ENCODE results near the gene ARPC1B.
A peak's percentile ranks its signal among the peaks of the same experiment; 100 is the strongest.

The ARPC1B gene

GRCh38 chr7:99402854-99403253, 28.3 kb downstream of the ARPC1B start:
- Mint-ChIP-seq H3K36me3 (ENCODE audit: low read depth) (peaks cover 55% of the 10 kb centered on the region), H3K27ac (no peak overlapping the region), H3K4me1 (peaks cover 24% of the 10 kb centered on the region), H3K4me3 (no peak overlapping the region), H3K27me3 (ENCODE audit: low read depth) (no peaks in the 10 kb centered on the region), H3K9me3 (no peaks in the 10 kb centered on the region)
- TF ChIP-seq CTCF (IDR thresholded peaks at IDR 0.05; ENCODE audit: unreplicated experiment in 3 of 3) = no peak

- peaks cover 23% of the 10 kb centered on the region for H3K4me1 Mint-ChIP-seq
- H3K36me3 Mint-ChIP-seq (ENCODE audit: low read depth) = peaks cover 47% of the 10 kb centered on the region
- H3K4me3 Mint-ChIP-seq = no peak overlapping the region
- no peak overlapping the region for H3K27ac Mint-ChIP-seq
- no peaks in the 10 kb centered on the region for H3K9me3 Mint-ChIP-seq
- H3K27me3 Mint-ChIP-seq (ENCODE audit: low read depth) = no peaks in the 10 kb centered on the region
- TF ChIP-seq CTCF (IDR thresholded peaks at IDR 0.05; ENCODE audit: unreplicated experiment in 3 of 3) = no peak
Observed at GRCh38 chr7:99403764-99404163, 29.2 kb downstream of the ARPC1B start.

- Mint-ChIP-seq H3K4me3 (peak overlapping the region; percentile 15 to 81 (median 70)), H3K4me1 (peaks cover 26% of the 10 kb centered on the region), H3K36me3 (ENCODE audit: low read depth) (peaks cover 45% of the 10 kb centered on the region), H3K27me3 (ENCODE audit: low read depth) (no peaks in the 10 kb centered on the region), H3K27ac (peak overlapping the region in 1 of 3 experiments; percentile 13), H3K9me3 (no peaks in the 10 kb centered on the region)
- no peak for TF ChIP-seq CTCF (IDR thresholded peaks at IDR 0.05; ENCODE audit: unreplicated experiment in 3 of 3)
Observed at GRCh38 chr7:99404235-99404976, 29.9 kb downstream of the ARPC1B start.

GRCh38 chr7:99404977-99405320, 30.4 kb downstream of the ARPC1B start:
- peak overlapping the region in 1 of 3 experiments; percentile 53 for H3K4me3 Mint-ChIP-seq
- no peaks in the 10 kb centered on the region for H3K9me3 Mint-ChIP-seq
- no peak for TF ChIP-seq CTCF (IDR thresholded peaks at IDR 0.05; ENCODE audit: unreplicated experiment in 3 of 3)
- H3K4me1 Mint-ChIP-seq = peaks cover 26% of the 10 kb centered on the region
- H3K27ac Mint-ChIP-seq = no peak overlapping the region
- peaks cover 41% of the 10 kb centered on the region for H3K36me3 Mint-ChIP-seq (ENCODE audit: low read depth)
- H3K27me3 Mint-ChIP-seq (ENCODE audit: low read depth) = no peaks in the 10 kb centered on the region

GRCh38 chr7:99406557-99406956, 32.0 kb downstream of the ARPC1B start:
- no peak for TF ChIP-seq CTCF (IDR thresholded peaks at IDR 0.05; ENCODE audit: unreplicated experiment in 3 of 3)
- H3K36me3 Mint-ChIP-seq (ENCODE audit: low read depth) = peaks cover 36% of the 10 kb centered on the region
- peaks cover 32% of the 10 kb centered on the region for H3K4me1 Mint-ChIP-seq
- H3K27ac Mint-ChIP-seq = peak overlapping the region in 1 of 3 experiments; percentile 98
- no peaks in the 10 kb centered on the region for H3K27me3 Mint-ChIP-seq (ENCODE audit: low read depth)
- no peaks in the 10 kb centered on the region for H3K9me3 Mint-ChIP-seq
- peak overlapping the region; percentile 95 to 99 (median 99) for H3K4me3 Mint-ChIP-seq

GRCh38 chr7:99407872-99408378, 33.4 kb downstream of the ARPC1B start:
- Mint-ChIP-seq H3K27ac (peak overlapping the region; percentile 98 to 100 (median 100)), H3K4me3 (peak overlapping the region; percentile 95 to 99 (median 99)), H3K4me1 (peaks cover 32% of the 10 kb centered on the region), H3K36me3 (ENCODE audit: low read depth) (peaks cover 39% of the 10 kb centered on the region), H3K27me3 (ENCODE audit: low read depth) (no peaks in the 10 kb centered on the region), H3K9me3 (no peaks in the 10 kb centered on the region)
- TF ChIP-seq CTCF (IDR thresholded peaks at IDR 0.05; ENCODE audit: unreplicated experiment in 3 of 3) = no peak
